Spleen (tissue), 7 donors: ENCODE results near the gene SPRYD7.

Experiments
- POLR2A ChIP-seq, 3 donors: fragments of 450-650 bp; IDR thresholded peaks; one replicate each; pipeline ENCODE4 v1.5.1; 2017; ENCODE audit warnings: antibody characterized with exemption in 3 of 3, mild to moderate bottlenecking in 1 of 3
- TF ChIP-seq, protein P1 (sequence below), 11 experiments: fragments of 200-600 bp in 7 of 11; fragments of 450-650 bp in 4 of 11; sonication (generic) in 4 of 11; IDR thresholded peaks in 8 of 11; conservative IDR thresholded peaks in 3 of 11; 1 replicate in 7 of 11; 2 replicates in 4 of 11; pipeline versions ENCODE4 v1.4.0 to v1.8.0; 2016 to 2021; ENCODE audit warnings: antibody characterized with exemption in 11 of 11, inconsistent platforms in 4 of 11, mild to moderate bottlenecking in 1 of 11
- donor health status: DM: no; HTN: no; CAD: no; lungs with moderate emphysema.
- donor health status: DM: no; HTN: no; CAD: no.
- donor health status: DM: no; HTN: no; CAD: no.

DNA sequence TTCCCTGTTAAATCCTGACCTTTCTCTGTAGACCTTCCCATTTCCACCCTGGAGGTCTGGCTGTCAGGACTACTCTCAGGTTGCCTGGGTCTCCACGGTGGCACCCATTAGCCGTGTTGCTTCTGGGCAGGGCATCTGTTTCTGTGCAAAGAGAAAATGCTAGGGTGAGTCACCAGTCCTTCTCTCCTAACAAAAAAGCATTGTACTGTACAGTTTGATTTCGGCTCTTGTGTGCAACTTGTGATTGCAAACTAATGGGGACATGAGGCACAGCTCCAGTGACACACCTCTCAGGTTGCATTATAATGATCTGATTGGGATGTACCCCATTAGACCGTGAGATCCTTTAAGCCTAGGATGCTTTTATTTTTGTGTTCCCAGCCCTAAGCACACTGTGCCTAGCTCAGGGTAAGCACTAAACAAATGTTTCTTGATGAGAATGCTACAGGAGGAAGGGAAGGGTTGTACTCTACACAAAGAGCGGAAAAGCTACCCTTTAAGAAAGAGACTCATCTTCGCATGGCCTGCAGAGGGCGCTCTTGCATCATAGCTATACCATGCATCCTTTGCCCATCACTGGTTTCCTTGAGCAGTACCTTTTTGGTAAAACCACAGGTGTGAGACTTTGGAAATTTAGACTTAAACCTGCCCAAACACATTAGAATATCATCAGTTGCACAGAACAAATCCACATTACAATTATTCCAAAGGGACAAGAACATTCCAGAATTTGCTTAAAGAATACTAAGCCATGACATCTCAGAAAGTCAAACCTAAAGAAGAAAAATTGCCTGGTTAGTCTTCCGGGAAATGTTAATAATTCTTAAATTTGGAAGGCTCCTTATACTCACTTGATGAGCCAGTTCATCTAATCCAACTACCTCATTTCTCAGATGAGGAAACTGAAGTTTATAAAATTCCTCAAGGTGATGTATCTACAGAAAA is 40.4 kb upstream of the SPRYD7 start:
- no peak for TF ChIP-seq POLR2A (IDR thresholded peaks at IDR 0.05)
- TF ChIP-seq, protein P1, sequence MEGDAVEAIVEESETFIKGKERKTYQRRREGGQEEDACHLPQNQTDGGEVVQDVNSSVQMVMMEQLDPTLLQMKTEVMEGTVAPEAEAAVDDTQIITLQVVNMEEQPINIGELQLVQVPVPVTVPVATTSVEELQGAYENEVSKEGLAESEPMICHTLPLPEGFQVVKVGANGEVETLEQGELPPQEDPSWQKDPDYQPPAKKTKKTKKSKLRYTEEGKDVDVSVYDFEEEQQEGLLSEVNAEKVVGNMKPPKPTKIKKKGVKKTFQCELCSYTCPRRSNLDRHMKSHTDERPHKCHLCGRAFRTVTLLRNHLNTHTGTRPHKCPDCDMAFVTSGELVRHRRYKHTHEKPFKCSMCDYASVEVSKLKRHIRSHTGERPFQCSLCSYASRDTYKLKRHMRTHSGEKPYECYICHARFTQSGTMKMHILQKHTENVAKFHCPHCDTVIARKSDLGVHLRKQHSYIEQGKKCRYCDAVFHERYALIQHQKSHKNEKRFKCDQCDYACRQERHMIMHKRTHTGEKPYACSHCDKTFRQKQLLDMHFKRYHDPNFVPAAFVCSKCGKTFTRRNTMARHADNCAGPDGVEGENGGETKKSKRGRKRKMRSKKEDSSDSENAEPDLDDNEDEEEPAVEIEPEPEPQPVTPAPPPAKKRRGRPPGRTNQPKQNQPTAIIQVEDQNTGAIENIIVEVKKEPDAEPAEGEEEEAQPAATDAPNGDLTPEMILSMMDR (IDR thresholded peaks at IDR 0.05 in 8 of 11, conservative IDR thresholded peaks at IDR 0.05 in 3 of 11), result peak; percentile 56 to 87 (median 82)
